Stimulated activated CD8-positive, alpha-beta memory T cell treated with anti-CD3 and anti-CD28 coated beads, Interleukin-15, amount 100 ng/mL, for 24 hours (primary cell): Measurements from ENCODE around the gene FBLL1.
A peak's percentile ranks its signal among the peaks of the same experiment; 100 is the strongest.
"Not testable (repeated sequence)": the region's sequence is repeated elsewhere in the genome, so short reads cannot be mapped to it uniquely, and the experiment has no call there.

Experiments used
- DNase-seq: peaks from one replicate; pipeline ENCODE4 v3.0.0-alpha.2; 2020; ENCODE audit warnings: low read depth

Gene FBLL1

GRCh38 chr5:168552146-168552545 is 23.0 kb downstream of the FBLL1 start:
- DNase-seq: no peak

- DNase-seq: no peak
These were observed 24.4 kb downstream of the FBLL1 start for GRCh38 chr5:168553377-168554130.

- no peak for DNase-seq
These were observed 28.3 kb downstream of the FBLL1 start for GRCh38 chr5:168557389-168557788.

- no peak for DNase-seq
These were observed 33.2 kb downstream of the FBLL1 start for GRCh38 chr5:168562279-168562678.

- DNase-seq: no peak
These were observed 34.9 kb downstream of the FBLL1 start for GRCh38 chr5:168563959-168564358.

GRCh38 chr5:168568738-168569137 is 39.6 kb downstream of the FBLL1 start:
- no peak for DNase-seq

GRCh38 chr5:168570490-168571328 is 41.6 kb downstream of the FBLL1 start:
- no peak for DNase-seq

- DNase-seq: not testable (repeated sequence)
These were observed 44.6 kb downstream of the FBLL1 start for GRCh38 chr5:168573663-168574062.

GRCh38 chr5:168574156-168574555 is 45.1 kb downstream of the FBLL1 start:
- not testable (repeated sequence) for DNase-seq

GRCh38 chr5:168575391-168576372 is 46.6 kb downstream of the FBLL1 start:
- no peak for DNase-seq

GRCh38 chr5:168578006-168578405 is 48.9 kb downstream of the FBLL1 start:
- no peak for DNase-seq

- DNase-seq: peak; percentile 3
These were observed 49.7 kb downstream of the FBLL1 start, which contains the start of gene PANK3 for GRCh38 chr5:168578538-168579487. PANK3 (minus strand) TSS chr5:168579368; CDS start chr5:168579283, 85 bp downstream.

GRCh38 chr5:168579488-168580226 is 50.6 kb downstream of the FBLL1 start:
- DNase-seq: peak; percentile 90

- DNase-seq: no peak
These were observed 51.1 kb downstream of the FBLL1 start for GRCh38 chr5:168580227-168580508.
